Caco-2 (cell line): Measurements from ENCODE around the gene IL1F10. TPM values are rescaled to one million over a fixed set of nuclear protein-coding genes. Genes with fewer than 3 reads are reported as not detected.

Experiments used
- BruUV-seq: library from RNA; stranded (reverse); fragments of 400-500 nt; replicated peaks from 2 replicates; lab custom pipeline; 2021; lab: Mats Ljungman, UMichigan
- CTCF ChIA-PET: fragments of 300-600 bp; sonication (Branson Sonifier 250); formaldehyde crosslinking; loops from one replicate; lab custom pipeline; 2022; ENCODE audit warnings: antibody characterized with exemption; lab: Charles Lee
- POLR2A ChIA-PET: fragments of 300-600 bp; sonication (Branson Sonifier 250); formaldehyde crosslinking; loops from one replicate; lab custom pipeline; 2022; ENCODE audit warnings: antibody characterized with exemption; lab: Charles Lee
- DNase-seq, 2 experiments: peaks; one replicate each; pipeline versions ENCODE4 v3.0.0 to v3.0.0-alpha.2; 2020 to 2022
- H3K27me3 ChIP-seq: replicated peaks from 2 replicates; pipeline ENCODE4 v1.6.0; 2011; ENCODE audit warnings: low read length; ENCODE audit not compliant: control insufficient read depth, insufficient read depth
- H3K36me3 ChIP-seq: 2 replicates; pipeline ENCODE4 v1.5.1; 2011; ENCODE audit warnings: low read length; ENCODE audit not compliant: control insufficient read depth, insufficient read depth
- H3K4me1 ChIP-seq: fragments of 250-450 bp; sonication (Bioruptor Pico); 2 replicates; pipeline ENCODE4 v1.5.1; 2020; ENCODE audit warnings: mild to moderate bottlenecking
- H3K4me3 ChIP-seq: 2 replicates; pipeline ENCODE4 v1.5.1; 2011; ENCODE audit warnings: low read depth, mild to moderate bottlenecking, control low read depth, low read length
- H3K9me3 ChIP-seq: fragments of 250-450 bp; sonication (Bioruptor Pico); 2 replicates; pipeline ENCODE4 v1.5.1; 2020; ENCODE audit warnings: mild to moderate bottlenecking, moderate library complexity
- H3K27ac Mint-ChIP-seq: one replicate; pipeline ENCODE4 v1.8.0; 2022; ENCODE audit warnings: mixed read lengths; ENCODE audit not compliant: unreplicated experiment
- H3K27me3 Mint-ChIP-seq: one replicate; pipeline ENCODE4 v1.8.0; 2022; ENCODE audit warnings: mixed read lengths; ENCODE audit not compliant: insufficient read depth, unreplicated experiment
- H3K36me3 Mint-ChIP-seq: one replicate; pipeline ENCODE4 v1.8.0; 2022; ENCODE audit warnings: mild to moderate bottlenecking, mixed read lengths; ENCODE audit not compliant: insufficient read depth, unreplicated experiment
- H3K4me1 Mint-ChIP-seq: one replicate; pipeline ENCODE4 v1.8.0; 2022; ENCODE audit warnings: low read depth, mixed read lengths; ENCODE audit not compliant: unreplicated experiment
- H3K4me3 Mint-ChIP-seq: one replicate; pipeline ENCODE4 v1.8.0; 2022; ENCODE audit warnings: mild to moderate bottlenecking, moderate library complexity, mixed read lengths; ENCODE audit not compliant: unreplicated experiment
- H3K9me3 Mint-ChIP-seq: one replicate; pipeline ENCODE4 v1.8.0; 2022; ENCODE audit warnings: mixed read lengths; ENCODE audit not compliant: unreplicated experiment
- intact Hi-C: fragments of 100-400 bp; cut with micrococcal nuclease; formaldehyde crosslinking; loops from one replicate; pipeline ENCODE4 v1.10.0; 2022; ENCODE audit not compliant: unreplicated experiment
- total RNA-seq: library from RNA; stranded (reverse); gene quantifications from 2 replicates; pipeline ENCODE4 v1.2.3, GENCODE V29; 2022
- TF ChIP-seq, protein P1 (sequence below), 2 experiments: fragments of 200-600 bp in 1 of 2; IDR thresholded peaks; 1 replicate in 1 of 2; 2 replicates in 1 of 2; pipeline versions ENCODE4 v1.5.1 to v1.8.0; 2011 to 2022; ENCODE audit warnings: antibody characterized with exemption in 1 of 2, control low read depth in 1 of 2, inconsistent platforms in 1 of 2, low read depth in 1 of 2, low read length in 1 of 2, mild to moderate bottlenecking in 1 of 2, moderate library complexity in 1 of 2; ENCODE audit not compliant: insufficient read depth in 1 of 2, severe bottlenecking in 1 of 2, unreplicated experiment in 1 of 2

The IL1F10 gene
- total RNA-seq, 1 experiment from 2014 or later: not detected

DNA sequence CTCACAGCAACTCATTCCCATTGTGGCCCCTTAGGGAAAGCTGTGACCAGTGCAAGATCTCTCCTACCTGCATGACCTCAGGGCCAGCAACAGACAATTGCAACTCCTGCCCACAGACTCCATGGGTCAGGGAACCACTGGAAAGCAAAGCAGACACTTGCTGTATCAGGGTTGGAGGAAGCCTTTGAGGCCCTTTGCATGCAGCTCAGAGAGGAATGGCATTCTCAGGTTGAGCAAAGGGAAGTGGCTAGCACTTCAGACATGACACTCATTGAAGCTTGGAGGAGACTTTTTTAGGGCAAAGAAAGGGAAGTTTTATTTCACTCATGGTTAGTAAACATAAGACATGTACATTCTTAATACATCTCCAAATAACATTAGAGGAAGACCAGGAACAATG, 22.1 kb downstream of the IL1F10 start:
- POLR2A ChIA-PET: no interaction called here
- H3K4me1 ChIP-seq: no peaks in the 10 kb centered on the region
- CTCF ChIA-PET: interaction anchor here (1.6 kb wide), 1 partner anchor 10 kb away, joined by 6 read pairs; no protein-coding TSS in a partner anchor
- DNase-seq: no peak
- Mint-ChIP-seq H3K27ac (no peak overlapping the region), H3K36me3 (no peaks in the 10 kb centered on the region), H3K27me3 (peaks cover 6% of the 10 kb centered on the region), H3K9me3 (no peaks in the 10 kb centered on the region), H3K4me3 (no peak overlapping the region), H3K4me1 (no peaks in the 10 kb centered on the region)
- intact Hi-C loops: no loop called here
- TF ChIP-seq, protein P1, sequence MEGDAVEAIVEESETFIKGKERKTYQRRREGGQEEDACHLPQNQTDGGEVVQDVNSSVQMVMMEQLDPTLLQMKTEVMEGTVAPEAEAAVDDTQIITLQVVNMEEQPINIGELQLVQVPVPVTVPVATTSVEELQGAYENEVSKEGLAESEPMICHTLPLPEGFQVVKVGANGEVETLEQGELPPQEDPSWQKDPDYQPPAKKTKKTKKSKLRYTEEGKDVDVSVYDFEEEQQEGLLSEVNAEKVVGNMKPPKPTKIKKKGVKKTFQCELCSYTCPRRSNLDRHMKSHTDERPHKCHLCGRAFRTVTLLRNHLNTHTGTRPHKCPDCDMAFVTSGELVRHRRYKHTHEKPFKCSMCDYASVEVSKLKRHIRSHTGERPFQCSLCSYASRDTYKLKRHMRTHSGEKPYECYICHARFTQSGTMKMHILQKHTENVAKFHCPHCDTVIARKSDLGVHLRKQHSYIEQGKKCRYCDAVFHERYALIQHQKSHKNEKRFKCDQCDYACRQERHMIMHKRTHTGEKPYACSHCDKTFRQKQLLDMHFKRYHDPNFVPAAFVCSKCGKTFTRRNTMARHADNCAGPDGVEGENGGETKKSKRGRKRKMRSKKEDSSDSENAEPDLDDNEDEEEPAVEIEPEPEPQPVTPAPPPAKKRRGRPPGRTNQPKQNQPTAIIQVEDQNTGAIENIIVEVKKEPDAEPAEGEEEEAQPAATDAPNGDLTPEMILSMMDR (IDR thresholded peaks at IDR 0.05; ENCODE audit: insufficient read depth in 1 of 2, low read depth in 1 of 2, low read length in 1 of 2, severe bottlenecking in 1 of 2, unreplicated experiment in 1 of 2): no peak
- peaks cover 2% of the 10 kb centered on the region; the same call in 1 of the 2 replicates for H3K9me3 ChIP-seq
- H3K4me3 ChIP-seq: no peak overlapping the region
- H3K27me3 ChIP-seq: no peaks in the 10 kb centered on the region
- BruUV-seq: no TSS peak
- H3K36me3 ChIP-seq: no peaks in the 10 kb centered on the region

- CTCF ChIA-PET: no interaction called here
- Histone ChIP-seq H3K9me3 (peaks cover 8% of the 10 kb centered on the region), H3K4me3 (no peak overlapping the region), H3K36me3 (no peaks in the 10 kb centered on the region), H3K4me1 (no peaks in the 10 kb centered on the region), H3K27me3 (no peaks in the 10 kb centered on the region)
- no peak overlapping the region for H3K27ac Mint-ChIP-seq
- no TSS peak for BruUV-seq
- H3K4me3 Mint-ChIP-seq: no peak overlapping the region
- TF ChIP-seq, protein P1 (IDR thresholded peaks at IDR 0.05; ENCODE audit: insufficient read depth in 1 of 2, low read depth in 1 of 2, low read length in 1 of 2, severe bottlenecking in 1 of 2, unreplicated experiment in 1 of 2): no peak
- H3K4me1 Mint-ChIP-seq: no peaks in the 10 kb centered on the region
- H3K27me3 Mint-ChIP-seq: no peaks in the 10 kb centered on the region
- no peak for DNase-seq
- H3K9me3 Mint-ChIP-seq: no peaks in the 10 kb centered on the region
- no peaks in the 10 kb centered on the region for H3K36me3 Mint-ChIP-seq
- intact Hi-C loops: no loop called here
- POLR2A ChIA-PET: no interaction called here
Observed at GRCh38 chr2:113091231-113091896, 23.6 kb downstream of the IL1F10 start.

- no peaks in the 10 kb centered on the region for H3K36me3 ChIP-seq
- Mint-ChIP-seq H3K36me3 (no peaks in the 10 kb centered on the region), H3K9me3 (peaks cover 9% of the 10 kb centered on the region), H3K4me1 (no peaks in the 10 kb centered on the region), H3K27me3 (no peaks in the 10 kb centered on the region), H3K4me3 (no peak overlapping the region), H3K27ac (no peak overlapping the region)
- TF ChIP-seq, protein P1 (IDR thresholded peaks at IDR 0.05; ENCODE audit: insufficient read depth in 1 of 2, low read depth in 1 of 2, low read length in 1 of 2, severe bottlenecking in 1 of 2, unreplicated experiment in 1 of 2): no peak
- no peak overlapping the region for H3K4me3 ChIP-seq
- no TSS peak for BruUV-seq
- peaks cover 11% of the 10 kb centered on the region for H3K9me3 ChIP-seq
- intact Hi-C loops: no loop called here
- no peak for DNase-seq
- H3K27me3 ChIP-seq: no peaks in the 10 kb centered on the region
- POLR2A ChIA-PET: no interaction called here
- H3K4me1 ChIP-seq: no peaks in the 10 kb centered on the region
- CTCF ChIA-PET: interaction anchor here (1.0 kb wide), 1 partner anchor 13 kb away, joined by 4 read pairs; no protein-coding TSS in a partner anchor
Observed at GRCh38 chr2:113092864-113093612, 25.3 kb downstream of the IL1F10 start.
